CD4-positive, alpha-beta memory T cell (primary cell): ENCODE results near the gene FIBP. TPM values are rescaled to one million over a fixed set of nuclear protein-coding genes. Genes with fewer than 3 reads are reported as not detected.

ENCODE experiments used
- CTCF ChIA-PET: fragments of 350-600 bp; sonication (Branson Sonifier 250); formaldehyde crosslinking; loops from one replicate; lab custom pipeline; 2021; ENCODE audit warnings: inconsistent platforms; ENCODE audit not compliant: partially characterized antibody; lab: Charles Lee
- POLR2A ChIA-PET: fragments of 350-600 bp; sonication (Branson Sonifier 250); formaldehyde crosslinking; loops from one replicate; lab custom pipeline; 2021; ENCODE audit not compliant: partially characterized antibody; lab: Charles Lee
- DNase-seq, 5 donors: peaks; one replicate each; pipeline versions ENCODE4 v3.0.0 to v3.0.0-alpha.2; 2020 to 2022; ENCODE audit warnings: mixed read lengths in 1 of 5
- H3K27ac ChIP-seq: one replicate; pipeline ENCODE4 v1.7.0; 2013; ENCODE audit warnings: low read depth, low read length
- H3K27me3 ChIP-seq: 2 replicates; pipeline ENCODE4 v1.7.0; 2013; ENCODE audit warnings: mild to moderate bottlenecking, low read length, moderate library complexity; ENCODE audit not compliant: insufficient read depth
- H3K36me3 ChIP-seq: 2 replicates; pipeline ENCODE4 v1.7.0; 2013; ENCODE audit warnings: mild to moderate bottlenecking, low read length, moderate library complexity; ENCODE audit not compliant: insufficient read depth
- H3K4me1 ChIP-seq: 2 replicates; pipeline ENCODE4 v1.7.0; 2013; ENCODE audit warnings: mild to moderate bottlenecking, low read length, moderate library complexity; ENCODE audit not compliant: insufficient read depth
- H3K4me3 ChIP-seq, 2 donors: one replicate each; pipeline ENCODE4 v1.7.0; 2013; ENCODE audit warnings: low read length in 2 of 2, mild to moderate bottlenecking in 1 of 2
- H3K9me3 ChIP-seq, 2 donors: one replicate each; pipeline ENCODE4 v1.7.0; 2013; ENCODE audit warnings: low read length in 2 of 2, control low read depth in 1 of 2; ENCODE audit not compliant: control insufficient read depth in 1 of 2
- H3K27ac Mint-ChIP-seq, 7 donors: one replicate each; pipeline ENCODE4 v1.8.0; 2020 to 2021; ENCODE audit warnings: mixed read lengths in 7 of 7, mild to moderate bottlenecking in 6 of 7, inconsistent platforms in 3 of 7, moderate library complexity in 3 of 7
- H3K27me3 Mint-ChIP-seq, 2 donors: one replicate each; pipeline ENCODE4 v1.8.0; 2020 to 2021; ENCODE audit warnings: mixed read lengths in 2 of 2
- H3K36me3 Mint-ChIP-seq, 2 donors: one replicate each; pipeline ENCODE4 v1.8.0; 2020 to 2021; ENCODE audit warnings: mixed read lengths in 2 of 2, inconsistent platforms in 1 of 2, mild to moderate bottlenecking in 1 of 2
- H3K4me1 Mint-ChIP-seq, 4 donors: one replicate each; pipeline ENCODE4 v1.8.0; 2020 to 2021; ENCODE audit warnings: mixed read lengths in 4 of 4, mild to moderate bottlenecking in 1 of 4
- H3K4me3 Mint-ChIP-seq, 8 donors: one replicate each; pipeline ENCODE4 v1.8.0; 2020 to 2021; ENCODE audit warnings: mixed read lengths in 8 of 8, mild to moderate bottlenecking in 7 of 8, moderate library complexity in 6 of 8, inconsistent platforms in 3 of 8
- H3K9me3 Mint-ChIP-seq, 8 donors: one replicate each; pipeline ENCODE4 v1.8.0; 2020 to 2021; ENCODE audit warnings: mixed read lengths in 8 of 8, mild to moderate bottlenecking in 5 of 8, inconsistent platforms in 3 of 8, moderate library complexity in 1 of 8
- intact Hi-C: fragments of 100-400 bp; cut with micrococcal nuclease; formaldehyde crosslinking; loops from one replicate; pipeline ENCODE4 v1.15.1; 2023
- polyA plus RNA-seq, 2 donors: library from polyadenylated mRNA; unstranded; fragments of 300-500 nt; fragmentation: Illumina TruSeq; gene quantifications; one replicate each; pipeline ENCODE4 v1.2.3, GENCODE V29; 2021
- total RNA-seq, 2 experiments: library from RNA; stranded (reverse); gene quantifications; one replicate each; pipeline ENCODE4 v1.2.3, GENCODE V29; 2021

Gene FIBP
- total and polyA plus RNA-seq, 4 experiments from 2014 or later: 39.9 to 99.0 (median 60.7) TPM

DNA sequence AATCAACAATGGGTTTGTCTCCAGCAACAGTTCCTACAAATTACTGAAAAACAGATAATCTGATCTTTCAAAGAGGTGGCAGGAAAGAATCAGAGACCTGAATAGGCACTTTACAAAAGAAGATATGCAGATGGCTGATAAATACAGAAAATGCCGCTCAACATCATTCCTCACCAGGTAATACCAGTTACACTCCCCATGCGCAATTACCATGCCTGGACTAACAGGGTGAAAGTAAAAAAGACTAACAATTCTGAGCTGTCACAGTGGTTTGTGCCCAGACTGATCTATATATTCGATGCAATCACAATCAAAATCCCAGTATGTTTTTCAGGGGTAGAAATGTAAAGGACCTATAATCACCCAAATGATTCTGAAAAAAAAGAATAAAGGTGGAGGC is 44.5 kb downstream of the FIBP start:
- no peaks in the 10 kb centered on the region for H3K4me1 Mint-ChIP-seq
- no peaks in the 10 kb centered on the region for H3K27me3 ChIP-seq
- no peak overlapping the region for H3K27ac ChIP-seq
- no peak overlapping the region for H3K27ac Mint-ChIP-seq
- CTCF ChIA-PET: interaction anchor here (0.8 to 1.5 kb wide), 4 partner anchors 41 to 178 kb away, joined by 3 to 5 read pairs (median 4); no protein-coding TSS in a partner anchor
- no peaks in the 10 kb centered on the region for H3K36me3 Mint-ChIP-seq
- H3K9me3 Mint-ChIP-seq: no peaks in the 10 kb centered on the region
- no peaks in the 10 kb centered on the region for H3K36me3 ChIP-seq
- intact Hi-C loops: no loop called here
- POLR2A ChIA-PET: interaction anchor here (1.0 kb wide), 1 partner anchor 9 kb away, joined by 3 read pairs; no protein-coding TSS in a partner anchor
- DNase-seq: no peak
- no peaks in the 10 kb centered on the region for H3K9me3 ChIP-seq
- H3K4me3 Mint-ChIP-seq: no peak overlapping the region
- H3K27me3 Mint-ChIP-seq: no peaks in the 10 kb centered on the region
- no peak overlapping the region for H3K4me3 ChIP-seq
- H3K4me1 ChIP-seq: no peaks in the 10 kb centered on the region

DNA sequence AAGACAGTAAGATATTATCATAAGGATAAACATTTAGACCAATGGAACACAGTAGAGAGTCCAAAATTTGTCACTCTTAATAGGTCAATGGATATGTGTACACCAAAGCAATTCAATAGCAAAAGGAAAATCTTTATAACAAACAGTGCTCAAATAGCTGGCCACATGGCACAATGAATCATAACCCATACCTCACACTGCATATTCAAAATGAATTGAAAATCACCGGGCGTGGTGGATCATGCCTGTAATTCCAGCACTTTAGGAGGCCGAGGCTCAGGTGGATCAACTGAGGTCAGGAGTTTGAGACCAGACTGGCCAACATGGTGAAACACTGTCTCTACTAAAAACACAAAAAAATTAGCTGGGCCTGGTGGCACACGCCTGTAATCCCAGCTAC is 46.1 kb downstream of the FIBP start:
- Mint-ChIP-seq H3K27ac (no peak overlapping the region), H3K9me3 (no peaks in the 10 kb centered on the region), H3K27me3 (no peaks in the 10 kb centered on the region), H3K4me3 (no peak overlapping the region), H3K4me1 (no peaks in the 10 kb centered on the region), H3K36me3 (no peaks in the 10 kb centered on the region)
- no peaks in the 10 kb centered on the region for H3K36me3 ChIP-seq
- no peaks in the 10 kb centered on the region for H3K27me3 ChIP-seq
- no peak overlapping the region for H3K27ac ChIP-seq
- ChIA-PET POLR2A (no interaction called here), CTCF (no interaction called here)
- H3K9me3 ChIP-seq: no peaks in the 10 kb centered on the region
- DNase-seq: no peak
- no peaks in the 10 kb centered on the region for H3K4me1 ChIP-seq
- intact Hi-C loops: no loop called here
- H3K4me3 ChIP-seq: no peak overlapping the region

DNA sequence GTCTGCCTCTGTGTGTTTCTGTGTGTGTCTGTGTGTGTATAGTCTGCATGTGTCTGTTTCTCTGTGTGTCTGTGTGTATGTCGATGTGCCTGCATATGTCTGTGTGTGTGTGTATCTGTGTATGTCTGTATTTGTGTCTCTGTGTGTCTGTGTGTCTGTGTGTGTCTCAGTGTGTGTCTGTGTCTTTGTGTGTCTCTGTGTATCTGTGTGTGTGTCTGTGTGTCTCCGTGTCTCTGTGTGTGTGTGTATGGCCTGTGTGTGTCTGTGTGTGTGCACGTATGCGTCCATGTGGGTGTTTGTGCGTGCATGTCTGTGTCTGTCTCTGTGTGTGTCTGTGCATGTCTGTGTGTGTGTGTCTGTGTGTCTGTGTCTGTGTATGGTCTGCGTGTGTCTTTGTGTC is 54.1 kb downstream of the FIBP start:
- Mint-ChIP-seq H3K4me3 (no peak overlapping the region), H3K27ac (no peak overlapping the region), H3K36me3 (no peaks in the 10 kb centered on the region), H3K9me3 (peaks cover 0 to 1% (median 0%) of the 10 kb centered on the region in 8 donors), H3K4me1 (peaks cover 8% of the 10 kb centered on the region in 4 donors), H3K27me3 (no peaks in the 10 kb centered on the region)
- ChIA-PET POLR2A (interaction anchor here (1.0 to 3.9 kb wide), 11 partner anchors 14 to 181 kb away, joined by 3 to 72 read pairs (median 9); partner anchors contain the start of genes C11orf68, CCDC85B, CFL1 and FIBP), CTCF (interaction anchor here (0.7 to 3.8 kb wide), 10 partner anchors 16 to 234 kb away, joined by 3 to 18 read pairs (median 10); partner anchors contain the start of genes CCDC85B, FIBP, KAT5 and MUS81)
- intact Hi-C loops: no loop called here
- Histone ChIP-seq H3K36me3 (no peaks in the 10 kb centered on the region), H3K4me1 (peaks cover 20% of the 10 kb centered on the region), H3K9me3 (no peaks in the 10 kb centered on the region), H3K27ac (no peak overlapping the region), H3K4me3 (peak overlapping the region; percentile 31 to 67), H3K27me3 (no peaks in the 10 kb centered on the region)
- DNase-seq: no peak

Other genes with a start within 250 kb of the FIBP start
- 100 to 1,000 TPM; 170 to 173 TPM for gene RELA, start 225.6 kb downstream of the FIBP start, total RNA-seq
- 10 to 100 TPM; 36.5 to 74.7 TPM for gene RELA, start 225.6 kb downstream of the FIBP start, polyA plus RNA-seq
- 100 to 1,000 TPM in 1 of 2 experiments, 10 to 100 TPM in 1; 93.5 to 106 TPM for gene KAT5, start 176.2 kb downstream of the FIBP start, total RNA-seq
- 10 to 100 TPM; 45.4 to 61.5 TPM for gene KAT5, start 176.2 kb downstream of the FIBP start, polyA plus RNA-seq
- gene RNASEH2C, start 167.7 kb downstream of the FIBP start, total RNA-seq: 10 to 100 TPM; 69.1 to 69.7 TPM
- 10 to 100 TPM; 61.4 to 74.2 TPM for gene RNASEH2C, start 167.7 kb downstream of the FIBP start, polyA plus RNA-seq
- gene AP5B1, start 107.5 kb downstream of the FIBP start, total RNA-seq: 10 to 100 TPM; 25.6 to 26.9 TPM
- 10 to 100 TPM in 1 of 2 donors, 1 to 10 TPM in 1; 5.2 to 13.7 TPM for gene AP5B1, start 107.5 kb downstream of the FIBP start, polyA plus RNA-seq
- not detected for gene OVOL1, start 101.4 kb downstream of the FIBP start, total RNA-seq
- not detected for gene OVOL1, start 101.4 kb downstream of the FIBP start, polyA plus RNA-seq
- gene SNX32, start 54.5 kb downstream of the FIBP start, total RNA-seq: under 1 TPM; 0.42 to 0.64 TPM
- gene SNX32, start 54.5 kb downstream of the FIBP start, polyA plus RNA-seq: under 1 TPM; 0.68 to 0.93 TPM
- gene CFL1, start 30.3 kb downstream of the FIBP start, total RNA-seq: 100 to 1,000 TPM; 540 to 578 TPM
- 1,000 to 10,000 TPM; 2,794 to 2,825 TPM for gene CFL1, start 30.3 kb downstream of the FIBP start, polyA plus RNA-seq
- 10 to 100 TPM; 93.6 to 95.5 TPM for gene MUS81, start 28.0 kb downstream of the FIBP start, total RNA-seq
- 10 to 100 TPM; 24.0 to 31.1 TPM for gene MUS81, start 28.0 kb downstream of the FIBP start, polyA plus RNA-seq
- gene EFEMP2, start 15.7 kb downstream of the FIBP start, total RNA-seq: 1 to 10 TPM; 6.0 to 8.3 TPM
- under 1 TPM; 0.40 to 0.55 TPM for gene EFEMP2, start 15.7 kb downstream of the FIBP start, polyA plus RNA-seq
- 10 to 100 TPM; 30.1 to 30.4 TPM for gene CTSW, start 8.6 kb downstream of the FIBP start, total RNA-seq
- gene CTSW, start 8.6 kb downstream of the FIBP start, polyA plus RNA-seq: 100 to 1,000 TPM in 1 of 2 donors, 10 to 100 TPM in 1; 80.9 to 107 TPM
- gene CCDC85B, start 2.2 kb upstream of the FIBP start, total RNA-seq: 10 to 100 TPM; 22.9 to 24.9 TPM
- 10 to 100 TPM; 60.0 to 68.3 TPM for gene CCDC85B, start 2.2 kb upstream of the FIBP start, polyA plus RNA-seq
- gene FOSL1, start 11.9 kb upstream of the FIBP start, total RNA-seq: under 1 TPM; 0.39 to 0.79 TPM
- under 1 TPM in 1 of 2 donors, not detected in 1; 0.81 TPM for gene FOSL1, start 11.9 kb upstream of the FIBP start, polyA plus RNA-seq
- gene C11orf68, start 30.6 kb upstream of the FIBP start, total RNA-seq: 10 to 100 TPM; 57.1 to 59.5 TPM
- 10 to 100 TPM; 48.0 to 81.6 TPM for gene C11orf68, start 30.6 kb upstream of the FIBP start, polyA plus RNA-seq
- gene DRAP1, start 31.0 kb upstream of the FIBP start, total RNA-seq: 10 to 100 TPM; 78.2 to 78.7 TPM
- gene DRAP1, start 31.0 kb upstream of the FIBP start, polyA plus RNA-seq: 100 to 1,000 TPM in 1 of 2 donors, 10 to 100 TPM in 1; 90.4 to 102 TPM
- not detected for gene TSGA10IP, start 57.0 kb upstream of the FIBP start, total RNA-seq
- not detected for gene TSGA10IP, start 57.0 kb upstream of the FIBP start, polyA plus RNA-seq
- gene SART1, start 73.3 kb upstream of the FIBP start, total RNA-seq: 10 to 100 TPM; 83.9 to 90.6 TPM
- 10 to 100 TPM; 11.5 to 50.5 TPM for gene SART1, start 73.3 kb upstream of the FIBP start, polyA plus RNA-seq
- 10 to 100 TPM; 60.2 to 65.4 TPM for gene EIF1AD, start 113.7 kb upstream of the FIBP start, total RNA-seq
- 10 to 100 TPM; 15.5 to 20.2 TPM for gene EIF1AD, start 113.7 kb upstream of the FIBP start, polyA plus RNA-seq
- gene BANF1, start 114.0 kb upstream of the FIBP start, total RNA-seq: 10 to 100 TPM; 90.8 to 92.9 TPM
- 100 to 1,000 TPM; 159 to 163 TPM for gene BANF1, start 114.0 kb upstream of the FIBP start, polyA plus RNA-seq
- not detected for gene CST6, start 123.5 kb upstream of the FIBP start, total RNA-seq
- not detected for gene CST6, start 123.5 kb upstream of the FIBP start, polyA plus RNA-seq
- not detected for gene CATSPER1, start 138.0 kb upstream of the FIBP start, total RNA-seq
- not detected for gene CATSPER1, start 138.0 kb upstream of the FIBP start, polyA plus RNA-seq
- gene GAL3ST3, start 160.7 kb upstream of the FIBP start, total RNA-seq: not detected
- gene GAL3ST3, start 160.7 kb upstream of the FIBP start, polyA plus RNA-seq: not detected
- 100 to 1,000 TPM; 238 to 240 TPM for gene SF3B2, start 163.9 kb upstream of the FIBP start, total RNA-seq
- 100 to 1,000 TPM in 1 of 2 donors, 10 to 100 TPM in 1; 74.4 to 128 TPM for gene SF3B2, start 163.9 kb upstream of the FIBP start, polyA plus RNA-seq
- 100 to 1,000 TPM; 251 to 262 TPM for gene PACS1, start 181.8 kb upstream of the FIBP start, total RNA-seq
- 100 to 1,000 TPM in 1 of 2 donors, 10 to 100 TPM in 1; 13.7 to 104 TPM for gene PACS1, start 181.8 kb upstream of the FIBP start, polyA plus RNA-seq